ENCODE data around the gene POLR1A.

Gene POLR1A

DNA sequence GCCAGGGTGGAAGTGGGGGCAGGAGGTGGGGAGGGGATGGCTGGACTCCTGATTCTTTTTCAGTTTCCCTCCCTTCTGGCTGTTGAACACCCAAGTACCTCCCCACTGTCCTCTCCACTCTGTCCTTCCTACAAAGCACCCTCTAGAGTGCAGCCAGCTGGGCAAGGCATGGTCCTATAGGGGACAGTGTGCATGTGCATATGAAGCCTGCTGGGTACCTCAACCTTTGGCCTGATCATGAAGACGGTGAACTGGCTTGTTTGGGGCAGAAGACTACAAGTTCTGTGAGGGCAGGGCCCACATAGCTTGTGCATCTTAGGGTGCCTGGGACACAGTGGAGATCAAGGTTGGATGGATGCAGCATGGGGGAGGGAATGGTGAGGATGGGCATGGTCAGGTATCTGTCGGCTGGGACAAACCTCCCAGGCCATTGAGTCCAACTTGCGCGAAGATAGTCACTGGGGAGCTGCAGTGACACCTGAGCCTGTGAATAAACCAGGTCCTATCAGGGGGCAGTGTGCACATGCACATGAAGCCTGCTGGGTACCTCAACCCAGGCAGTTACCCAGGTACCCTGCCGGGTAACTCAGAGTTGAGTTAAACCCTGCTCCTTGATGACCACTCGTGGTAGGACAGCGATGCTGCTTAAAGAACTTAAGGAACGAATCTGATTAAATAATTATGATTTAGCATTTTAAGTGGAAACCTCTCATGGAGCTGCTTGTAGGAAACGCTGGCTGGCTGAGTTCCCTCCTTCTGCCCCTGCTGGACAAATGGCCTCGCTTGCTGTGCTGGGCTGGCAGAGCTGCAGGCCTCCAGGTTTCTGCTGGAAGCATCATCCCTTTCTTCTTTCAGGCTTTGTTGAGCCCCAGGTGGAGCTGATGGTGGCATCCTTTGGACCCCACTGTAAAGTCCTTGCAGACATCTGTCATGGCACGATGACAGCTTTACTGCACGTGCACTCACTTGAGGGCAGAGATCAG lies 84.0 kb downstream of the POLR1A start:
- no peak for DNase-seq (ENCODE audit: low spot score)

DNA sequence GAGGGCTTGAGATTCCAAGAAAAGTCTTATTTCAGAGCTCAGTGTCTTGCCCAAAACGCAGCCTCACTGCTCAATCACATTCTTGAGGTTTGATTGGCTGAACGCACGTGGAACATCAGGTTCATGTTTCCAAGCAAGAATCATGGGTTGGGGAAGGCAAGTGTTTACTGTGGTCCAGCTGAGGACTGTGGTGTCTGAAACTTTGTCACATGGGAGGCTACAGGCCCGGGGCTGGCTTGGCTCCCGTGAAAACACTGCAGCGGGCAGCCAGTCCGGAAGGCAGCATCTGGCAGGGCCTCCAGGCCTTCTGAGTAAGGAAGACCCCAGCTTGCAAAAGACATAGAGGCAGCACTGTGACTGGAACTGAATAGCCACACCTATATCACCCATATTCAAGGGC lies 84.7 kb downstream of the POLR1A start:
- no peak for DNase-seq (ENCODE audit: low spot score)

DNA sequence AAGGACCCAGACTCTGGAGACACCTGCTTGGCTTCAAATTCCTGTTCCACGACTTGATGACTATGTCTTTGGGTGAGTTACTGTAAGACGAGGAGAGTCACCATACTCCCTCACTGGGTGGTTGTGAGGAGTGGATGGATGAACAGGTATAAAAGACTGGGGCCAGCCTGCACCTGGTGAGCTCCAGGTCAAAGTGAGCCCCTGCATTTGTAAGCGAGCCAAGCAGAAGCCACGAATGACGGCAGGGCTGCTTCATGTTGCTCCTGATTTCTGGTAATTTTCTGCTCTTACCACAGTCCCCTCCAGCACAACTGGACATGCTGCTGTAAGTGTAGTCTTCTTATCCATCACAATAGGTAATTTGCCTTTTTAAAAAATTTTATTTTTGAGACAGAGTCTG lies 86.6 kb downstream of the POLR1A start:
- DNase-seq (ENCODE audit: low spot score): no peak

DNA sequence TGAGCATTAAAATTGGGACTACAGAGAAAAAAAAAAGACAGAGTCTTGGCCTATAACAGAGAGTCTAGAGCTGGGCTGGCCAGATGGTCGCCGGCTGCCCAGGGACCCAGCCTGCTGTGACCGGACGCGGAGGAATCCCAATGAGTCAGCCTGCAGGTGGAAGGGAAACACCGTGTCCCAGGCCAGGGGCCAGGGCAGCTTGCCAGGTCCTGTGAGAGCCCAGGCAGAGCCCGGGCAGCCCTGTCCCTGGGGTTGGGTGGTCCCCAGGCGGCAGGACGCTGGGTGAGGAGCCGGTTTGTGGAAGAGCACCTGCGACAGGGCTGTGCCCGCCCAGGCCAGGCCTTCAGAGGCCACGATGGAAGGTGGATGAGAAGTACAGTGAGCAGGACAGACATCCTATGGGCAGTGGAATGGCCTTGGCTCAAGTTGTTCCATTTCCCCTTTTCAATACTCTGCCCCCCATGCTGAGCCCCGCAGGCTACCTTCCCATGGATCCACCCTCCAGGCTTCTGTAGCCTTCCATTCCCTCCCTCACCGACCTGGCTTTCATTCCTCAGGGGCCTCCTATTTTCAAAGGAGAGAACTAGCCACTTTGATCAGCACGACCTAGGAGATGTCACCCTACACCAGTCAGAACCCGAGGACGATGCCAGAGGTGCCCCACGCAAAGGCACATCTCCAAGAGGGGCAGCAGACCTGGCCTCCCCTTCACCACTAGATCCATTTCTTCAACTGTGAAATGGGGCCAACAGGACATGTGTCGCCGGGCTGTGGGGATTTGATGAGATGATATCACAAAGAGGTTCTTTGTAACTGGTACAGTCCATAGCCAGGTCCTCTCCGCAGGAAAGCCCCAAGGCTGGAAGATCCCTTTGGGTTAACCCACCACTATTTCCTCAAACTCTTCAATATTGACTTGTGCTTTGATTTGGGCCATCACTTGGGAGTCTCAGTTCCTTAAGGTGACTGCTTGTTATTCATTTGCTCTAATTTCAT lies 87.5 kb downstream of the POLR1A start:
- DNase-seq (ENCODE audit: low spot score): no peak

DNA sequence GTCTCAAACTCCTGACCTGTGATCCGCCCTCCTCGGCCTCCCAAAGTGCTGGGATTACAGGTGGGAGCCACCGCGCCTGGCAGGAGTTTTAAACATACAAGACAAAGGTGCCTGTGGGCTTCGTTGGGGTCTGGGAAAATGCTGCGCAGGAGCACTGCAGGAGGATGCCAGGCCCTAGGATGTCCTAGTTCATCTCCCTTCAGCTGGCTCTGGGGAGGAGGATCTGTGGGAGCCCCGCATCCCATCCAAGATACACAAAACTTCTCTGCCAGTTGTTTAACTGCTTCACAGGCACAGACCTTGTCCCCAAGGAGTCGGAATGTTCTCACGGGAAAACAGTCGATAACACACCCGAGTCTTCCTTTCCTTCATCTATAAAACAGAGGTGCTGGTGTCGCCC lies 89.1 kb downstream of the POLR1A start:
- DNase-seq (ENCODE audit: low spot score): no peak

DNA sequence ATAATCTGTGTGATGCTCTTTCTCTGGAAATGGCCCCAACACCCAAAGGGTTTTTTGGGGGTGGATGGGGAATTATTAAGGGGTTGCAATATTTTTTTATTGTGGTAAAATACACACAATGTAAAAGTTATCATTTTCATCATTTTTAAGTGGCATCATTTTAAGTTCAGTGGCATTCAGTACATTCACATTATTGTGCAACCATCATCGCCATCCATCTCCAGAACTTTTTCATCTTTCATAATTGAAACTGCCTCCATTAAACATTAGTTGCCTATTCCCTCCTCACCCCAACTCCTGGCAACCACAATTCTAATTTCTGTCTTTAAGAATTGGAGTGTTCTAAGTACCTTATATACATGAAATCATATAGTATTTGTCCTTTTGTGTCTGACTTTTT lies 90.0 kb downstream of the POLR1A start:
- no peak for DNase-seq (ENCODE audit: low spot score)

DNA sequence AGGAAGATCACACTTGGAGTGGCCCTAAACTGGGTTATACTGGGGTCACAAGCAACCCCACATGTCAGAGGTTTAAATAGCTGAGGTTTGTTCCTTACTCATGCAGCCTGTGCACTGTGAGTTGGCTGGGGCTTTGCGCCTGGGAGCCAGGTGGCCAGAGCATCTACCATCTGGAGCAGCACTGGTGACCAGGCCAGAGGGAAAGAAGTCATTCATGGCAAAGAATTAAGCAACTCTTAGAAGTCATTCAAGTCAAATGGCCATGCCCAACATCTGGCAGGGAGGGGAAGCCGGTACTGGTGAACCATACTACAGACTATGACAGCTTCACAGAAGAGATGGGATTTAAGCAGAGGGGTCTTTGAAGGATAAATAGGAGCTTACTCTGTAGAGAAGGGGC lies 90.7 kb downstream of the POLR1A start:
- DNase-seq (ENCODE audit: low spot score): no peak

DNA sequence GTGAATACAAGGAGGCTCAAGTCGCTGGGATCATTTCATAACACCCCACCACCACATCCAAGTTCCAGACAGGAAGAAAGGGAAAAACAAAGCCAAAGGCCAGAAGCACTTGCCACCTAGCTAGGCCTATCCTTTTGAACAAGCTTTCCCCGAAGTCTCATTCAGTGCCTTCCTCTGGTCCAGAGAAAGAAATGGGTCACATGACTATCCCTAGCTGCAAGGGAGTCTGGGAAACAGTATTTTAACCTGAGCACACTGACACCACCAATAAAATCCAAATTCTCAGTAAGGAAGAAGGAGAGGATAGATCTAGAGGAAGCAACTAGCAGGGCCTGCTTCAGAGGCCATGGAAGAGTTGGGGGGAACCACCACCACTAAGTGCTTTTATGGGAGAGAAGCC lies 91.2 kb downstream of the POLR1A start:
- DNase-seq (ENCODE audit: low spot score): no peak

DNA sequence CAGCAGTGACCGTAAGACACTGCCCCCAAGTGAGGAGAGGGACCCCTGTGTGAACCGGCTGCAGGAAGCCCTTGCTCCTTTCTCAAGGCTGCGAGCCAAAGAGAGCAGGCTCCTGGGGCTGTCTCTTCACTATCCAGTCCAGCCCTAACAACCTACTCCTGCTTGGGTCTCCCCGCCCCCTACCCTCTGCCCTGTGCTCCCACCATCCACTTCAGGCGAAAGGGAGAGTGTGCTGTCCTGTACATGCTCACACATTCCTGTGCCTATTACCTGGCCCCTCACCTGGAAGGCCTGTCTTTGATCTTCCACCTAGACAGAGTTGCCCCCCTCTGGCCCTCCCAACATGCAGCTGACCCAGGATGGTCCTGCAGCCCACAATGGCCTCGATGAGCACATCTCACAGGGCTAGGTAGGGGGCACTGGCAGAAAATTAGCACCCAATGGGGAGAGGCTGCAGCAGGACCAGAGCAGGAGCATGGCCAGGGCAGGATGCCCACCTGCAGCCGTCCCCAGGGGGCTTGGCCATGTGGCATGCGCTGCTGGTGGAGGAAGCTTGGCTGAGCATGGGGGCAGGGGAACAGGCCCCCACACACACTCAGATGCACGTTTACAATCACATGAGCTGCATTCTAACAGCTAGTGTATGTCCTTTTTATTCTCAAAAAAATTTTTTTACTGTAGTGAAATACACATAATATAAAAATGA lies 93.5 kb downstream of the POLR1A start:
- DNase-seq (ENCODE audit: low spot score): no peak

DNA sequence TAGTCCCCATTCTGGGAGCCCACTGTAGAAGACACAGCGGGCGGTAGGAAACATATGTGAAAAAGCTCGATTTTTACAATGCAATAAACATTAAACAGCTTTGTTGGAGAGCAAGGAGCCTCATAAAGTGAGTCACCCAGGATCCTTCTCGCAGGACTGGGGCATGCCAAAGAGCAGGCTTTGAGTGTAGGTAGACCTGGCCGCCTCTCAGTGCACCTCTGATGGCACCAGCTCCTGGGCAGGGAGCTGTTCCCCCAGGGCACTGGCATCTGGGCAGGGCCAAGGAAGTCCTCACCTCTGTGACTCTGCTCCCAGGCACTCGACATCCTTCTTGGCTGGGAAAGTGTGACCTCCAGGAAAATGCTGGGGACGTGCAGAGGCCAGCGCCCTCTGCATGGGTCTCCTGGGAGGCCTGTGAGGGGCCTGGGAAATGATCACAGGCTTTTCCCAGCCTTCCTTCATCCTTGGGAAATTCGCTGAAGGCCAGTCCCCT lies 94.2 kb downstream of the POLR1A start:
- no peak for DNase-seq (ENCODE audit: low spot score)

DNA sequence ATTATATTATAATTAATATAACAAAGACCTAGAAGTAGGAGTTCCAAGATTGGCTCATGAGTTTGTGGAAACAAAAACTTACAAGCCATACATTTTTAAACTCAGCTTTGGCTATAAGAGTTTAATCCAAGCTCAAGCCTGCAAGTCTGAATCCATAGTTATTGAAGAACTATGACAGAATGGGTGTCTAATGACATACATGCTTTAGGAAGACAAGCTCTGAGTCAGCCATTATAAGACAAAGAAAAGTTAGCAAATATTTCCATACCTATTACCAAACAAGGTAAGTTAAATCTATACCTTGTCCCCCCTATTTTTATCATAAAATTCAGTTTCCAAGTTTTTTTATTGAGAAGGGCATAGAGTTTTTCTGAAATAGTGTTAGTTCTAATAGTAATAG lies 95.6 kb downstream of the POLR1A start:
- no peak for DNase-seq (ENCODE audit: low spot score)

DNA sequence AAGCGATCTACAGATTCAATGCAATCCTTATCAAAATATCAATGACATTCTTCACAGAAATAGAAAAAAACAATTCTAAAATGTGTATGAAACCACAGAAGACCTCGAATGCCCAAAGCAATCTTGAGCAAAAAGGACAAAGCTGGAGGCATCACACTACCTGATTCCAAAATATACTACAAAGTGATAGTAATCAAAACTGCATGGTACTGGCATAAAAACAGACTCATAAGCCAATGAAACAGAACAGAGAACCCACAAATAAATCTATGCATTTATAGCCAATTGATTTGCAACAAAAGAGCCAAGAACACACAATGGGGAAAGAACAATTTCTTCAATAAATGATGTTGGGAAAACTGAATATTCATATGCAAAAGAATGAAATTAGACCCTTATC lies 99.2 kb downstream of the POLR1A start:
- no peak for DNase-seq (ENCODE audit: low spot score)

DNA sequence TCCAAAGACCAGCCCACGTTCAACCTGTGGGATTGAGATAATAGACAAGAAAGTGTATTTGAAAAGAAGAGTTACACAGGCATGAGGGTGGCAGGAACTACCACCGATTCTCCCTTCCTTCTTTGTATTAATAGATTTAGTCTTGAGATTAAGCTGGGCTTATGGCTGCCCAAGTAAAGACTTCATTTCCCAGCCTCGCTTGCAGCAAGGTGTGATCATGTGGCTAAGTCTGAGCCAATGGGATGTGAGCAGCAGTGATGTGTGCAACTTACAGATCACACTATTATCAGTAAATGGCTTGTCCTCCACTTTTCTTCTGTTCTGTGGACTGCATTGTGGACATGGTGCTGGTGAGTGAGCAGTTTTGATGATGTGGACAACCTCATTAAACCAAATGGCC lies 101.7 kb downstream of the POLR1A start:
- DNase-seq (ENCODE audit: low spot score): no peak

DNA sequence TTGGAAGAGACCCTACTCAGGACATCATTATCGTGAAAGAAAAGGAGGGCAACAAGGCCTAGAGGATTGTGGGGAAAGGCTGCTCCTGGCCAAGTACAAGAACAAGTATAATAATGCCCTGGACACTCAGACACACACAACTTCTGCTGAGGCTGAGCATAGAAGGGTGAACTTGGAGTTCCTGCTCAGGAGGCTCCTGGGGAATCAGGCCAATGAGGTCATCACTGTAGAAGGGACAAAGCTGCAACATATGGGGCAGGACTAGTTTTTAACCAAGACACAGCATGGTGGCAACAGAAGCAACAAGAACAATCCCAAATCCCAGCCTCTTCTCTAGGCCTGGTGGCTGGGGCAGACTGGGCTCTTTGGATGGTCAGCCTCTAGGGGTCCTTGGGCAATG lies 102.6 kb downstream of the POLR1A start:
- no peak for DNase-seq (ENCODE audit: low spot score)

DNA sequence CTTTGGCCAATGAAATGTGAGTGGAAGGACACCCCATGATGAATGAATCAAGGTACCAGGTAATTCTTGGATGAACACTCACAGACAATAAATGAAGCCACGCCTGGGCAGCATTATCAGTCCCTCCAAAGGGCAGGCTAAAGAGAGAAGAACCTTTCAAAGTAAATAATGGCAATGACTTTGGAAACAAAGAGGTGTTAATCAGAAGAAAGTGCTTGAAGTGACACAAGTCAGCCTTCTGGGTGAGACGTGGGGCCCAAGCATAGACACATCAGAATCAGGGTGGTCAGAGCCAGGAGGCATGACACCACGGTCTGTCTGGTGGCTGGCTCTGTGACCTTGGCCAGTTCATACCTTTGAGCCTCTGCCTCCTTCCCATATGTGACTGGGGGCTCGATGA lies 103.3 kb downstream of the POLR1A start:
- no peak for DNase-seq (ENCODE audit: low spot score)

DNA sequence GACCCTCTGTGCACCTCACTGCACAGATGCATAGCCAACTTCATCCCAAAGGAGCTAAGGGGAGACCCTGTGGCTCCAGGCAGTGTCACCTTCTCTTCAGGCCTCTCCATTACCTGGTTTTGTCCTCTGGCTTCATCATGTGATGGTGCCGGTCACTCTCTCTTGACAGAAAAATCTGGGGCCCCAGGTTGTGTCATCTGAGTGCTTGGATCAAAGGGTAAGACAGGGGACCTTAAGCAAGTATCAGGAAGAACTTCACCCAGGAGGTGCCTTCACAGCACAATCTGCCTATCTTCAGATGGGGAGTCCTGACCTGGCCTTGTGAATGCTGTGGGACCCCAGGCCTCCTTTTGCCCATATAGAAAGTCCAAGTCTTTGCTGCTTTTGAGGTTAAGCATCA lies 104.4 kb downstream of the POLR1A start:
- no peak for DNase-seq (ENCODE audit: low spot score)

DNA sequence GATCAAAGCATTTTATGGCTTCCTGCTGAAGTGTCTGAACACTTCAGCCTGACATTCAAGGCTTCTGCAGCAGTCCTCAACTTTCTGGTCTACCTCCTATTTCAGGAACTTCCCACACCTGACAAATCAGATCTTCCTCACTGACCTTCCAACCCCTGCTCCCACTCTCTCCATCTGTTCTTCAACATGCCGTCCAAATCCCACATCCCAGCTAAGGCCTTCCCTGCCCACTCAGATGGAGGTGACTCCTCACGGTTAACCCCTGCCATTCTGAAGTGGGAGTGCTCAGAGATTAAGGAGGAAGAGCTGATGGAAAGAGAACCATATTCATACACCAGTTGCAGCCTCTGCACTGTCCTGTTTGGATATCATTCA lies 104.8 kb downstream of the POLR1A start:
- DNase-seq (ENCODE audit: low spot score): no peak

DNA sequence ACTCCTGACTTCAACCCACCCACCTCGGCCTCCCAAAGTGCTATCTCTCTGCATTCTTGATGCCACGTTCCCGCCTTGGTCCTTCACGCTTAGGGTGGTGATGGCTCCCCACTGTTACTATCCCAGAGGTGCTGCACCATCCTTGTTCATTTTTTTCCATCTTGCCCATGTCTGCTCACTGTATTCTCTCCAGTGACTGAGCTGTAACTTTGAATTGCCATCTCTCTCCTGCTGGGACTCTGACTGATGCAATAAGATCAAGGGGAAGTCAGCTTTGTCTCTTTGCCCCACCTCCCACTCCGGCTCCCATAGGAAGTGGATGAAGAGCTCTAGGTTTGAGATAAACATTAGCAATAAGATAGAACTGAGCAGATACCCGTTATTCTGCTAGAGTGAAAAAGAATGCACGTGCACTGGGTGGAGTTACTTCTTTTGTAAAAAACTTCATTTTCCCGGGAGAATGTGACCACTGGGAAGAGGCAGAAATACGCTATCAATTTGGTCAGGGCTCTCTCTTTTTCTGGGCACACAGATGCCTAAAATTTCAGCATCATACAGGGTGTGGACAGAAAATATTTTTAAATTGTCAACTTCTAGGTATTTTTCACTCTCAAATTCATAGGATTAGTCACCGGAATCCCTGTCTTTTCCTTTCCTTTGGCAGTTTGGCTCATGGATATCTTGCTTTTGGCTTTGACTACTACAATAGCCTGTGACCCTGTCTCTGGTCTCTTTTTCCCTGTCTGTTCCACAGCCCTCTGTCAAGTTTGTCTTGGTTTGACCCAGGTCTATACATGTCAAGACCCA lies 105.4 kb downstream of the POLR1A start:
- no peak for DNase-seq (ENCODE audit: low spot score)

DNA sequence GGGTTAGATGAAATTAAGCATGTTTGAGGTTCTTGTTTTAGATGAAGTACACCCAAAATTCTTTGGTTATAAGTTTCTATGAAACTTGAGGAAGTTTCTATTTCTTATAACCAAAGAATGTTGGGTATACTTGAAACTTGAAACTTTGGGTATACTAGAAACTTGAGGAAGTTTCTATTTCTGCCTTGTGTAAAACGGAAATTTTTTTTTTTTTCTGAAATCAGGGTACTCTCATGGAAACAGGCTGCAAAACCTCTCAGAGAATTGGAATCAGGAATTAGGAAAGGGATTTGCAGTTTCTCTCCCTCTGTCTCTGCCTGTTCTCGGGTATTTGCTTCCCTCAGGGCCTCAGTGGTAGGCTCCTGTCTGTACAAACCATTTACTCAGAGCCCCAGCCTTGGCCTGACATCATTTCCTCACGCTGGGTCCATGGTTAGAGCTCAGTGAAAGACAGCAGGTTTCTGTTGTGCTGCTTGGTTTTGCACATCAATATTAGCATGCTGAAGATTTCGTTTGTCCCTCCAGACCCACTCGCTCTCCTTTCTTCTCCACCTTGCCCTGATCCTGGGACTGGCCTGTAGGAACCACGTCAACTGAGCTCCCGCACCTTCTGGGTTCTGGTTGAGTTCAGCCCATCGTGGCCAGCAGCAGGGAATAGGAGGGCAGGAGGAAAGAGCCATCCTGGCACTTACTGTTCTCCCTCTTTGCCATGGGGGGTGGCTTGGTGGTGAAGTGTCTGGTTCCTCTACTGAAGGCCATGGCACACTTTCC lies 106.4 kb downstream of the POLR1A start:
- no peak for DNase-seq (ENCODE audit: low spot score)

Measured in hepatic stellate cell (primary cell).